ENCODE results near the gene RNF126.

RNF126 gene

DNA sequence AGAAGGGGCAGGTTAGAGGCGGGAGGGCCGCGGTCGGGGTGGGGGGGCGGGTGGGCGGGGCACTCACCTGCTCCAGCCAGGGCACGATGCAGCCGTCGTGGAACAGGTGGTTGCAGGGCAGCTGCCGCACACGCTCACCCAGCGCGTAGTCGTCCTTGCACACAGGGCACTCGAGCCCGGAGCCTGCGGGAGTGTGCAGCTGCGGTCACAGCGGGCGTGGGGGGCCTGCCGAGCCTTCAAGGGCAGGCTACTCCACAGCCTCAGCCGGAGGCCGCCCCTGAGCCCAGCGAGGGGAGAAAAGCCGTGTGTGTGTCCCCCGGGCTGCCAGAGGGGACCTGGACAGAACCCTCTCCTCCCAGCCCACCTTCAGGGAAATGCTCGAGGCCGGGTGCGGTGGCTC, 14.7 kb downstream of the RNF126 start:
- Histone ChIP-seq H3K27ac (ENCODE audit: poor library complexity, severe bottlenecking) (no peak overlapping the region), H3K36me3 (ENCODE audit: low read depth) (peaks cover 31% of the 10 kb centered on the region), H3K27me3 (ENCODE audit: insufficient read depth, poor library complexity, severe bottlenecking) (no peaks in the 10 kb centered on the region), H3K4me1 (ENCODE audit: insufficient read depth, poor library complexity, severe bottlenecking) (no peaks in the 10 kb centered on the region), H3K4me3 (ENCODE audit: severe bottlenecking) (no peak overlapping the region), H3K9me3 (ENCODE audit: severe bottlenecking) (no peaks in the 10 kb centered on the region)
- DNase-seq (ENCODE audit: low spot score) (no peak), ATAC-seq (ENCODE audit: low read depth) (no peak)
- TF ChIP-seq, protein P1, sequence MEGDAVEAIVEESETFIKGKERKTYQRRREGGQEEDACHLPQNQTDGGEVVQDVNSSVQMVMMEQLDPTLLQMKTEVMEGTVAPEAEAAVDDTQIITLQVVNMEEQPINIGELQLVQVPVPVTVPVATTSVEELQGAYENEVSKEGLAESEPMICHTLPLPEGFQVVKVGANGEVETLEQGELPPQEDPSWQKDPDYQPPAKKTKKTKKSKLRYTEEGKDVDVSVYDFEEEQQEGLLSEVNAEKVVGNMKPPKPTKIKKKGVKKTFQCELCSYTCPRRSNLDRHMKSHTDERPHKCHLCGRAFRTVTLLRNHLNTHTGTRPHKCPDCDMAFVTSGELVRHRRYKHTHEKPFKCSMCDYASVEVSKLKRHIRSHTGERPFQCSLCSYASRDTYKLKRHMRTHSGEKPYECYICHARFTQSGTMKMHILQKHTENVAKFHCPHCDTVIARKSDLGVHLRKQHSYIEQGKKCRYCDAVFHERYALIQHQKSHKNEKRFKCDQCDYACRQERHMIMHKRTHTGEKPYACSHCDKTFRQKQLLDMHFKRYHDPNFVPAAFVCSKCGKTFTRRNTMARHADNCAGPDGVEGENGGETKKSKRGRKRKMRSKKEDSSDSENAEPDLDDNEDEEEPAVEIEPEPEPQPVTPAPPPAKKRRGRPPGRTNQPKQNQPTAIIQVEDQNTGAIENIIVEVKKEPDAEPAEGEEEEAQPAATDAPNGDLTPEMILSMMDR (IDR thresholded peaks at IDR 0.05; ENCODE audit: poor library complexity, severe bottlenecking), result no peak

DNA sequence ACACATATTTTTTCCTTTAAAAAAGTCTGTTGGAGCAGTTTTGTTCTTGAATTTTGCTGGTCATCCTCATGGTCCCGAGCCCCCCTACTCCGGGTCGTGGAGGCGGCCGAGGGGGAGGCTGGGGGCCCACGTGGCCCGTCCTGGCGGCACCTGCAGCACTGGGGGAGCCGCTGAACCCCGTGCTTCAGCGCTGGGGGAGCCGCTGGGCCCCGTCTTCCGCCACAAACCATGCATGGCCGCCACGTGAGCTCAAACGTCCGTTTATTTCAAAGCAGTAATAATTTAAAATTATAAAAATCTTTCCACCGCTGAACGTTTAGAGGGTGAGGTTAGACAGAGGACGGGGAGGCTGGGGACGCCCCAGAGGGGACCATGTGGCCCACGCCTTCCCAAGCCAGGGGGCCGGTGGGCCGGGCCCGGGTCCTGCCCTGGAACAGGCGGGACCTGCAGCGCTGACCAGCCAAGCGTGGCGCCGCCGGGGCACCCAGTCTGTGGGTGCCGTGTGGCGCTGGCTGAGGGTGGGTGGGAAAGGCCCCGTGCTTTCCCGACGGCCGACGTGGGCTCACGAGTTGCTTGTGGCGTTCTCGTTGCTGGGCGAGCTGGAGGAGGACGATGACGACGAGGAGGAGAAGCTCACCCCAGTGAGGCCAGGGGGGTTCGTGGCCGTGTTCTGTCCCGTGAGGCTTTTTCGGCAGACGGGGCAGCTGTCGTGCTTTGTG, 15.3 kb downstream of the RNF126 start:
- H3K27ac ChIP-seq (ENCODE audit: poor library complexity, severe bottlenecking), result no peak overlapping the region
- no peak for ATAC-seq (ENCODE audit: low read depth)
- no peaks in the 10 kb centered on the region for H3K4me1 ChIP-seq (ENCODE audit: insufficient read depth, poor library complexity, severe bottlenecking)
- peaks cover 25% of the 10 kb centered on the region for H3K36me3 ChIP-seq (ENCODE audit: low read depth)
- no peaks in the 10 kb centered on the region for H3K27me3 ChIP-seq (ENCODE audit: insufficient read depth, poor library complexity, severe bottlenecking)
- H3K9me3 ChIP-seq (ENCODE audit: severe bottlenecking), result no peaks in the 10 kb centered on the region
- TF ChIP-seq, protein P1 (IDR thresholded peaks at IDR 0.05; ENCODE audit: poor library complexity, severe bottlenecking), result no peak
- no peak for DNase-seq (ENCODE audit: low spot score)
- no peak overlapping the region for H3K4me3 ChIP-seq (ENCODE audit: severe bottlenecking)

DNA sequence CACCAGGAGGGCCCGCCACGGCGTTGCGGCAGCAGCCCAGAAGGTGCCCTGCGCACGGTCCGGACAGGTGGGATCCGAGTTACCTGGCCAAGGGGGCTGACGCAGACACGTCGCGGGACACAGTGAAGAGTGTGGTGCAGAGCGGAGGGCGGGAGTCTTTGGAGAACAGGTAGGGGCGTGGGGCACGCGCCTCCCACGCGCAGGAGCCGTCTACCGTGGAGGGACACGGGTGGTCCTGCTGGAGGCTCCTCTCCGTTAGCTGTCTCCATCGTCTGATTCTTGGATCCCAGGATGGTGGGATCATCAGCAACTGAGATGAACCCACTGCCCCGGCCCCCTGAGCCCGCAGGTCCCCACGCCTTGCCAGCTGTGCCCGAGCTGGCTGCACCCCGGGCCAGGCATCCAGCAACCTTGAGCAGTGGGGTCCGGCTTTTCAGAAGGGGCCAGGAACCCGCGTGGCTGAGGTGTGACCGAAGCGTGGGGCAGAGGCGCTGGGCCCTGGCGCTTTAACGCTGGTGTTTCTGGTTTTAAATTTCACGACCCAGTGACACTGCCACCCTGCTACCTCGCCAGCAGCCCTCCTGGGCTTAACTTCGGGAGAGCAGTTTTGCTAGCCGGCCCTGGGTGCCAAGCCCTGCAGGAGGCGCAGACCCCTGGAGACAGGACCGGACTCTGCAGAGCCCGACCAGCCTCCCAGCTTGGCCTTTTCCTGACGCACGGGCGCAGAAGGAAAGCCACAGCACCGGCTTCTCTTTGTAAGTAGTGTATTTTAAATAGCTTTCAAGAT, 16.0 kb downstream of the RNF126 start:
- Histone ChIP-seq H3K27ac (ENCODE audit: poor library complexity, severe bottlenecking) (no peak overlapping the region), H3K4me1 (ENCODE audit: insufficient read depth, poor library complexity, severe bottlenecking) (no peaks in the 10 kb centered on the region), H3K4me3 (ENCODE audit: severe bottlenecking) (no peak overlapping the region), H3K36me3 (ENCODE audit: low read depth) (peaks cover 20% of the 10 kb centered on the region), H3K27me3 (ENCODE audit: insufficient read depth, poor library complexity, severe bottlenecking) (no peaks in the 10 kb centered on the region), H3K9me3 (ENCODE audit: severe bottlenecking) (no peaks in the 10 kb centered on the region)
- TF ChIP-seq, protein P1 (IDR thresholded peaks at IDR 0.05; ENCODE audit: poor library complexity, severe bottlenecking), result no peak
- DNase-seq (ENCODE audit: low spot score) (no peak), ATAC-seq (ENCODE audit: low read depth) (no peak)

DNA sequence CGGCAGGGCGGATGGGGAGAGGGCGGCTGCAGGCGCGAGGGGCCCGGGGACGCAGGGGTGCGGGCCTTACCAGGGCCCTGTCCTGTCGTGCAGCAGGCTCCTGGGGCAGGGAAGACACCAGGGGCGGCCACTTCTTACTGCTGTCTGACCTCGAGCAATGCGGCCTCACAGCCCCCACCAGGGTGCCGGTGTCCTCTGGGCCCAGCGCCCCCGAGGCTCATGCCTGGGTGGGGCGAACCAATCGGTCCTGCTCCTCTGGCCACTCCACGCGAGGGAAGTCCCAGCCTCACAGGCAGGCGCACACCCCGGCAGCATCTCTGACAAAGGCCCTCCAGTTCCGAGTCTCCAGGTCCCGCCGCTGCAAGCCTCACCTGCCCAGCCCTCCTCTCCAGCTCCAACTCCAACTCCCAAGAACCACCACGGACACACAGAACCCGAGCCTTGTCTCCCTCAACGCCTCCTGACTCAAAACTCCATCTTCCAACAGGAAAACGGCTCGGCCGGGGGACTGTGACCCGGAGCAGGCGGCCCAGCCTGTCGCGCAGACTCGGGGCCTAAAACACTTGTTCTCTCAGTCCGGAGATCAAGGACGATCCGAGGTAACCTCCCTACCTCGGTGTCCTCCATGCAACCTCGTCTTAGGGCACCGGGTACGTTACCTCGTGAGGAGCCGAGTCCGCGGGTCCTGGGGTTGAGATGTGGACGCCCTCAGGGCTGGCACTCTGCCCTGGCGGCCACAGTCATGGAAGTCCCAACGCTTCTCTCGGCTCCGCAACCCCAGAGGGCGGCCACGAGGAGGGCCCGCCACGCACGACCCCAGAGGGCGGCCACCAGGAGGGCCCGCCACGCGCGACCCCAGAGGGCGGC, 16.9 kb downstream of the RNF126 start:
- no peaks in the 10 kb centered on the region for H3K9me3 ChIP-seq (ENCODE audit: severe bottlenecking)
- no peak for ATAC-seq (ENCODE audit: low read depth)
- no peak for DNase-seq (ENCODE audit: low spot score)
- H3K4me1 ChIP-seq (ENCODE audit: insufficient read depth, poor library complexity, severe bottlenecking), result no peaks in the 10 kb centered on the region
- no peaks in the 10 kb centered on the region for H3K27me3 ChIP-seq (ENCODE audit: insufficient read depth, poor library complexity, severe bottlenecking)
- TF ChIP-seq, protein P1 (IDR thresholded peaks at IDR 0.05; ENCODE audit: poor library complexity, severe bottlenecking), result no peak
- no peak overlapping the region for H3K27ac ChIP-seq (ENCODE audit: poor library complexity, severe bottlenecking)
- H3K36me3 ChIP-seq (ENCODE audit: low read depth), result peaks cover 17% of the 10 kb centered on the region
- no peak overlapping the region for H3K4me3 ChIP-seq (ENCODE audit: severe bottlenecking)

Data from RWPE2 (cell line).